HL-60/S4 (cell line): Measurements from ENCODE around the gene CCDC170.
"Not testable (repeated sequence)": the region's sequence is repeated elsewhere in the genome, so short reads cannot be mapped to it uniquely, and the experiment has no call there.

Experiments
- in situ Hi-C: fragments of 300-500 bp; cut with MboI; formaldehyde crosslinking; loops from 2 replicates; pipeline ENCODE4 v1.14.3; 2022; ENCODE audit warnings: low sequenced_read_pairs

CCDC170 gene, protein sequence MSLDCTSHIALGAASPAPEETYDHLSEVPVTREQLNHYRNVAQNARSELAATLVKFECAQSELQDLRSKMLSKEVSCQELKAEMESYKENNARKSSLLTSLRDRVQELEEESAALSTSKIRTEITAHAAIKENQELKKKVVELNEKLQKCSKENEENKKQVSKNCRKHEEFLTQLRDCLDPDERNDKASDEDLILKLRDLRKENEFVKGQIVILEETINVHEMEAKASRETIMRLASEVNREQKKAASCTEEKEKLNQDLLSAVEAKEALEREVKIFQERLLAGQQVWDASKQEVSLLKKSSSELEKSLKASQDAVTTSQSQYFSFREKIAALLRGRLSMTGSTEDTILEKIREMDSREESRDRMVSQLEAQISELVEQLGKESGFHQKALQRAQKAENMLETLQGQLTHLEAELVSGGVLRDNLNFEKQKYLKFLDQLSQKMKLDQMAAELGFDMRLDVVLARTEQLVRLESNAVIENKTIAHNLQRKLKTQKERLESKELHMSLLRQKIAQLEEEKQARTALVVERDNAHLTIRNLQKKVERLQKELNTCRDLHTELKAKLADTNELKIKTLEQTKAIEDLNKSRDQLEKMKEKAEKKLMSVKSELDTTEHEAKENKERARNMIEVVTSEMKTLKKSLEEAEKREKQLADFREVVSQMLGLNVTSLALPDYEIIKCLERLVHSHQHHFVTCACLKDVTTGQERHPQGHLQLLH

DNA sequence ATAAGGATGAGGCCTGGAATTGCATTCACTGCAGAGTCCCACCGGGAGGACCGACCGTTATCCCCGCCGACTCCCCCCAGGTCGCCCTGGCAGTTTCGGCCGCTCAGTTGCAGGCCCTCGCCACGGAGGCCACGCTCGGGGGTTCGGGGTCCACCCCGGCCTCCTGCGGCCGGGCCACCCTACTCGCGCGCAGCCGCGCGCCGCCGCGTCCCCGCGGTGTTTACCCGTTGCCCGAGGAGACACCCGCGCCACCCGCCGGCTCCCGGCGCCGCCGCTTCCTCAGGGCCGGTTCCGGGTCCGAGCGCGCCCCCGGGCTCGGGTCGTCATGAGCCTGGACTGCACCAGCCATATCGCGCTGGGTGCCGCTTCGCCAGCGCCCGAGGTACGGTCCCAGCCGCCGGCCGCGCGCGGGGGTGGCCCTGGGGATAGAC is at the start of gene CCDC170:
CCDC170 (plus strand) TSS at position 214 of the 431 bp plus-strand sequence; CDS start at position 326, 112 bp downstream.
- in situ Hi-C loops: no loop called here

DNA sequence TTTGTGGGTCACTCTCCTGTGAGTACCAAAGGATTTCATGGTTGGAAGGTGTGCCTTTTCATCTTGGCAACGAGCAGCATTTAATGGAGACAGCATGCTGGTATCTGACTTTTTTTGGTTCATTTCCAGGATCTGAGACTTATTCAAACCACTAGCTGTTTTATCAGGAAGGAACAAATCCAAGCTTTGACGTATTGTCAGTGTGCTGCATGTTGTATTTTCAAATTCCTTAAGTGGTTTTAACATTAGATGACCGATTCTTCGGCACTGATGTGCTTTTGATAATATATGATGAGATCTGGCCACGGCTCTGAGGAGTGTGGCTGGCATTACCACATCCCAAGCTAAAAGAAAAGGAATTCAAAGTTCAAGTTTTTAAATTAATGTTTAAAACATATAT is 48.3 kb upstream of the CCDC170 start:
- in situ Hi-C loops: no loop called here

DNA sequence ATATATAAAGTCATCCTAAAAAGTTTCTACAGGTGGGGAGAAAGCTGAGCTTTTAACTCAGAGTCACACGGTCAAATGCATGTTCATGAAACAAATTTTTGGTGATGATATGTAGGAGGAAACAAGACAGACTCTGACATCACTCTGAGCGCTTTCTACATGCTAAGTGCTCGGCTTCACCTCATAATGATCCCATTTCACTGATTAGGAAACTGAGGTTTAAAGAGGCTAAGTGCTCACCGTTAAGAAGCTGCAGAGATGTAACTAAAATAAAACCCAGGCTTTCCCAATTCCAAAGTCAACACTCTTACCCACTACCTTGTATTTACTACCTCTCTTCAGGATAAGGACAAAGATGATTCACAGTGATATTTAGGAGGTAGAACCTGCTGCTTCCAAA is 46.6 kb upstream of the CCDC170 start:
- in situ Hi-C loops: no loop called here

DNA sequence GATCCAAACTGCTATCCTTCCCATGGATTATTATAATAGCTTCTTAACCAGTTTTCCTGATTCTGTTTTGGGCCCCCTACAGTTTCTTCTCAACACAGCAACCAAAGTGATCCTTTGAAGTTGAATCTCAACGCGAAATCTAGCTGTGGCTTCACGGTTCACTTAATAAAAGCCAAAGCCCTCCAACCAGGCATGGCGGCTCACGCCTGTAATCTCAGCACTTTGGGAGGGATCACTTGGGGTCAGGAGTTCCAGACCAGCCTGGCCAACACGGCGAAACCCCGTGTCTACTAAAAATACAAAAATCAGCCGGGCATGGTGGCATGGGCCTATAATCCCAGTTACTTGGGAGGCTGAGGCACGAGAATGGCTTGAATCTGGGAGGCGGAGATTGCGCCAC is 45.2 kb upstream of the CCDC170 start:
- in situ Hi-C loops: no loop called here

DNA sequence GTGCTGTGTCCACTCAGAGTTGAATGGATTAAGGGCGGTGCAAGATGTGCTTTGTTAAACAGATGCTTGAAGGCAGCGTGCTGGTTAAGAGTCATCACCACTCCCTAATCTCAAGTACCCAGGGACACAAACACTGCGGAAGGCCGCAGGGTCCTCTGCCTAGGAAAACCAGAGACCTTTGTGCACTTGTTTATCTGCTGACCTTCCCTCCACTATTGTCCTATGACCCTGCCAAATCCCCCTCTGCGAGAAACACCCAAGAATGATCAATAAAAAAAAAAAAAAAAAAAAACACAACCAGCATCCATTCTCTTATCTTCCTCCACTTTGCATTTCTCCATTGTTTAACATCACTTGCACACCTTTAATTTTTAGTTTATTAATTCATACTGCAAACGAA is 42.9 kb upstream of the CCDC170 start:
- in situ Hi-C loops: not testable (repeated sequence)

DNA sequence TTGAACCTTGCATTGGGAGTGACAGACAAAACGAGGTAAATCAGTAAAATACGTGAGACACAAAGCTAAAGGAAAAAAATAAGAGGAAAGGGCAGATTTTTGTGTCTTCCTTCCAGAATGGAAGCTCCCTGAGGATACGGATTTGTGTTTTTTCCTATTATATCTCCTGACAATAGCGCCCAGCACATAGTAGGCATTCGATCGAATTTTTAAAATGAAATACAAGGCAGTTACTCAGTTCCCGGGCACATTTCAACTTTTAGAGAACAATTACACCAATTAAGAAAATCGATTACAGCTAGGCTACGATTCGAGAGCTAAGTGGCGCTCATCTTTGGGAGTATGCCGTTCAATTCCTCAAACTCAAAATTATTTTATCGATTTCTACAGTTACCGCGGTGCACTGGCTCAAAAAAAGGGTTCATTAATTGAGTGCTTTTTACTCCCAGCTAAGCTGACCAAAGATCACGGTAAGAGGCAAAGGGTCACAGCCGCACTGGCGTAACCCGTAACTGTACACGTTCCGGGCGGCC is 42.3 kb upstream of the CCDC170 start:
- in situ Hi-C loops: no loop called here

DNA sequence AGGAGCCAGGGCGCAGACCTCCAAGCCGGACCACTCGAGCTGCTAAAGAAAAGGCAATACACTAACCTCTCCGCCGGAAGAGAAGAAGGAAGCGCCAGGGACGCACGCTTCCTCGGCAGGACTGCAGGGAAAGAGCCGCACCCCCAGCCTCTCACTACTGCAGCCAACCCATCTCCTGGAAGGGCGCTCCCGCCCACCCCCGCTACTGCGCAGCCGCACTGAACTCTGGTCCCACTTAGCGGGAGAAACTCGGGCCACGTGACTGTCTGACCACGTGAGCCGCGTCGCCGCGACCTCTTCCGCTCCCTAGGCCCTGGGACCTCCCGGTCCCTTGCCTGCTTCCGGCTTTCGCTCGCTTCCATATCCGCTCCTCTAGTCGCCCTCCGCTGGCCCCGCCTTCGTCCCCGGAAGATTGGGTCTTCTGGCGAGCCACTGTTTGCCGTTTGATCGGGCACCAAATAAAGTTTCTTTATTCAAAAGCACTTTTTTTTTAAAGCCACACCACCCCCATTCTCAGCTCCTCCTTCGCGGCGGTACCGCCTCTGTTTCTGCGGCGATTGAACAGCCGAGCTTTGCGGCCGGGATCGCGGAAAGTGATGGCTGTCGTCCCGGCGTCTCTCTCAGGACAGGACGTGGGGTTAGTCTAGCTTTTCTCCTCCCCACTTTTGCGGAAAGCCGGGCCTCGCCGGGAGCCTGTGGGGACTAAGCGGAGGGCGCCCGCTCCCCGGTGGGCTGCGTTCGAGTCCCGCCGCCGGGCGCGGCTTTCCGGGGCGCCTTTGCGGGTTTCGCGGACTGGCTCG is 41.7 kb upstream of the CCDC170 start, which contains the start of gene RMND1:
RMND1 (minus strand) TSS at position 177 of the 800 bp plus-strand sequence. CDS start 6,315 bp downstream, outside the sequence.
- in situ Hi-C loops: no loop called here

DNA sequence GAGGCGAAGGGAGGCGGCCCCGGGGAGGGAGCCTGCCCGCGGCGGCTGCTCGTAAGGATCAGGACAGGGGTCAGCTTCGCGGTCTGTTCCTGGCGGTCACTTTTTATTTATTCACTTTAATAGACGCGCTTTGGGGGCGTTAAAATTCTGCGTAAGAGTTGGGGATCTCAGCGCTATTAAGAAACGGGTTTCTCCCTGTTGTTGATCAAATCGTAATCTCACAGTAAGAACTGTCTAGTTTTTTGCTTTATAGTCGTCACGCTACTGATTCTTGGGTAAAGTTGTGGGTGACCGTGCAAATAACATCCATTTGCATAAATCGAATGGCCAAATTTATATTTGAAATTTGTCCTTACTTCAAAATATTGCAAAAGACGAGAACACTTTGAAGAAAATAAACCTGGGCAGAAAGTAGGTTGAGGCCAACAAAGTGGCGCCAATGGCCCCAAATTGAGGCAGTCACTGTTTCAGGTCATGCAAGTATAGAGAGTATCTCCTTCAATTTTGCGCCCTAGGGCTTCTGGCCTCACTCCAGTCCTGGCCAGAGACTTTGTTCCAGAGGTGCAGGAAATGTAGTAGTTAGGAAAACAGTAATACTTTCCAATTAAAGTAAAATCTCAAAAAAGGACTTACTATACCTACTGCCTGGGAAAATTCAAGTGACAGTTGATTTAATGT is 40.9 kb upstream of the CCDC170 start:
- in situ Hi-C loops: no loop called here

DNA sequence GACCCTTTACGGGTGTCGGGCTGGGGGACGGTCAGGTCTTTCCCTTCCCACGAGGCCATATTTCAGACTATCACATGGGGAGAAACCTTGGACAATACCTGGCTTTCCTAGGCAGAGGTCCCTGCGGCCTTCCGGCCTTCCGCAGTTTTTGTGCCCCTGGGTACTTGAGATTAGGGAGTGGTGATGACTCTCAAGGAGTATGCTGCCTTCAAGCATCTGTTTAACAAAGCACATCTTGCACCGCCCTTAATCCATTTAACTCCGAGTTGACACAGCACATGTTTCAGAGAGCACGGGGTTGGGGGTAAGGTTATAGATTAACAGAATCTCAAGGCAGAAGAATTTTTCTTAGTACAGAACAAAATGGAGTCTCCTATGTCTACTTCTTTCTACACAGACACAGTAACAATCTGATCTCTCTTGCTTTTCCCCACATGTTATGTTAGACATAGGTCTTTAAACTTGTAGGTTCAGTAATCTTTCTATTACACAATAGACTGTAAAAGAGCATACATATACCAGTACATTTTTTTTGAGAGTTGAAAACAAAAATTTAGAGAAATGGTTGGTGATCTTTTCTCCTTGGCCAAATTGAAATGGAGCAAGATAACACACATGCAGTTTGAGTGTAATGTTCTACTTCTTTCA is 37.9 kb upstream of the CCDC170 start:
- in situ Hi-C loops: not testable (repeated sequence)

DNA sequence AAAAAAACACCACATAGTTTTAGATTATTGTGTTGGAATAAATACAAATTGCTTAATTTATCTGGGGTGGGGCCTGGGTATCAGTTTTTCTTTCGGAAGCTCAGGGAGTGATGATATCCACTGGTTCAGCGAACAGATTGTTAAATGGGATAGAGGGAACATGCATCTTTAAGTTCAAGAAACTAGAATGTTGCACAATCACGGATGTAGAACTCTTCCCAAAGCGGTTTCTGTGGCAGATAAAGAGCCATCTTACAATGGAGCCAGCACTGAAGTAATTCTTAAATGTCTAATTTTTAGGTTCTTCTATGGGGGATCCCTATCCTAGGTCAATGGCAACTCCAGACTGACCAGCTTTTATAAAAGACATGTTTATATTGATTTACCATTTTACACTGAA is 32.1 kb upstream of the CCDC170 start:
- in situ Hi-C loops: no loop called here

DNA sequence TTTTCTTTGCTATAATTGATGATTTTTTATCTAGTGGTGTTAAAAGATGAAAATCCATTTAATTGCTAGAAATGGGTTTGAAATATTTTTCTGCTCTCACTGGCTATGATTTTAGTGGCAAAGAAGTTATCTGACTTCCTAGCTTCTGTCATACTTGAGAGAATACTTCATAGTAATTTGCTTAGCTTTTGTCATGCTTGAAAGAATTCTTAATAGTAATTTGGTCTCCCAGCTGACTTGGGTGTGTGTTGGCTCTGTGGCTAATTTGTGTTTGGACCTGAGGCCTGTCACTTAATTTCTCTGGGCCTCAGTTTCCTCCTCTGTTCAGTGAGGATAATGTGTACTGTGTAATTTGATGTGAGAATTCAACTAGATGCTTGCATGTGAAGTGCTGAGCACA is 29.1 kb upstream of the CCDC170 start:
- in situ Hi-C loops: no loop called here

DNA sequence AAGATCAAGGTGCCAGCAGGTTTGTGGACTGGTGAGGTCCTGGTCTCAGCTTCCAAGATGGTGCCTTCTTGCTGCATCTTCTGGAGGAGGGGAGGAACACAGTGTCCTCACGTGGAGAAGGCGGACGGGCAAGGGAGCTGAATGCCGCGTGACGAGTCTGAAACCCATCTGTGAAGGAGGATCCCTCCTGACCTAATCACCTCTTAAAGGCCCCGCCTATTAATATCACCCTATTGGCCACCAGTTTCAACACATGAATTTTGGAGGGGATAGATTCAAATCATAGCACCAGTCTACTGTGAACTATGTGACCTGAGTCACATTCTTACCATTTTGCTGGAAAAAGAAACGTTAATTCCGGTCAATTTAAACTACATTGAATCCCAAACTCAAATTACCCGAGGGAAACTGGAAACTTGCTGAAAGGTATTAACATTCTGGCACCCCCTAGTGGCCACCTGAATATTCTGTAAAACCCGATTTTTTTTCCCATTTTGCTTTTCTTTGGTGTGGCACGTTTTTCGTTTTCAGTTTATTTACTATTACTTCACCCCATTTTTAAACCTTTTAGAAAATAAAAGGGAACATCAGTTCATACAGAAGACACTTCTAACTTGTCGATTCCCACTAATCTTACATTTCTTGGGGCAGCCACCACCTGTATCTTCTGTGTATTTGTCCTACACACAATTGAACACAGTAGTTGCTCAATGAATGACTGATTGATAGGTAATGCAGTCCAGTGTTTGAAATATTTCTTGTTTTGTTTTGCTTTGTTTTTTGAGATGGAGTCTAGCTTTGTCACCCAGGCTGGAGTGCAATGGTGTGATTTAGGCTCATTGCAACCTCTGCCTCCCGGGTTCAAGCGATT is 17.9 kb upstream of the CCDC170 start:
- in situ Hi-C loops: no loop called here

DNA sequence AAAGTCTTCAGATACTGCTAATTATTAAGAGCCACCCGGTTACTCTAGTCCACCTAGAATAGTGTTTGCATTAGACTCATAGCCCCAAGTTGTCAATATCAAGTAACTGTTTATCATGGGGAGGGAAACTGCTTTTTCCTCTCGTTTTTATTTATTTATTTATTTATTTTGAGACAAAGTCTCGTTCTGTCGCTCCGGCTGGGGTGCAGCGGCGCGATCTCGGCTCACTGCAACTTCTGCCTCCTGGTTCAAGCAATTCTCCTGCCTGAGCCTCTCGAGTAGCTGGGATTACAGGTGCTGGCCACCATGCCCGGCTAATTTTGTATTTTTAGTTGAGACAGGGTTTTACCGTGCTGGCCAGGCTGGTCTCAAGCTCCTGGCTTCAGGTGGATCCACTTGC is 16.1 kb upstream of the CCDC170 start:
- in situ Hi-C loops: no loop called here

DNA sequence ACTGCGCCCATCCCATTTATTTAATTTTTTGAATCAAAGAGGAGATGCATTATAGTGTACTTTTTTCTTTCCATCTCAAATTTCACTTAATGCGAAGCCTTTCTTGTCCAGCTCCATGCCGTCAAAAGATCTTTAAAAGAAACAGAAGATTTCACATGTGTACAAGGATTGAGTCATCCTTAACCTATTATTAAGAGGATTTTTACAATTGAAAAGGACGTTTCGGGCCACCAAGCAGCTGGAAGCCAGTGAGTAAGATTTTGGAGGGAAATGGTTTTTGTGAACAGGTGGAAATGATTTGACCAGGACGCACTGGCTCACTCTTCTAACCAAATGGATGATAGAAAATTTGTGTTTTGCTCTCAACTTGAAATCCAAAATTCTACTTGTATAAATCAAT is 15.1 kb upstream of the CCDC170 start:
- in situ Hi-C loops: no loop called here

DNA sequence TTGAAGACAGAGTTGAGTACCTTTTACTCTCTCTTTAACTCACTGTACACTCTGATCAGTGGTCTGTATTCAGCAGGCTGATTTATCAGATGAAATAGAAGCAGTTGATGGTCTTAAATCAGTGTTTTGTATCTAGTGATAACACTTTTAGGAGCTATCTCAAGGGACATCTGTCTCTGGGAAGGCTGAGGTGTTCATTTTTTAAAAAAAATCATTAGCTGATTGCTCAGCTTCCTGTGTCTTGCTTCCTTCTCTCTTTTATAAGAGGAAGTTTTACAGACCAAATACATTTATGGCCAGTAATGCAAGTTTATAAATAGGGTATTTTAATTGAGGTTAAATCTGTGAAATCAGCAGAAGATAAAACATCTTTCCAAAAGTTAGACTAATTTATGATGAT is 12.0 kb upstream of the CCDC170 start:
- in situ Hi-C loops: no loop called here

DNA sequence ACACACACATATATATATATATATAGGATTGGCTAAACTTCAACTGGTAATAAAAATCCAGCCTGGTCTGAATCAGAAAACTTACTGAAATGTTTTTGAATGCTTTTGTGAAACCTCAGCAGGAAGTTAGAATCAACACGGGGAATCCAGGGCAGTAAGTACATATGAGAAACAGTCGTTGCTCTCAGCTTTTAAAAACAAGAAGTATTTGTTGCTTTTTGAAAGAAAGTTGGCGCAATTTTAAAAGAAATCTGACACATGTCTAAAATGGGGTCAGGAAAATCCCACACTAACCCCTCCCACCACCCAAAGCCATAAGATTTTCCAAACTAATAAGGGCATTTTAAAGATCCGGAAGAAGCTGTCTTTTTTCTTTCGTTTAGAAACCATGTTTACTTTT is 11.5 kb upstream of the CCDC170 start:
- in situ Hi-C loops: no loop called here

DNA sequence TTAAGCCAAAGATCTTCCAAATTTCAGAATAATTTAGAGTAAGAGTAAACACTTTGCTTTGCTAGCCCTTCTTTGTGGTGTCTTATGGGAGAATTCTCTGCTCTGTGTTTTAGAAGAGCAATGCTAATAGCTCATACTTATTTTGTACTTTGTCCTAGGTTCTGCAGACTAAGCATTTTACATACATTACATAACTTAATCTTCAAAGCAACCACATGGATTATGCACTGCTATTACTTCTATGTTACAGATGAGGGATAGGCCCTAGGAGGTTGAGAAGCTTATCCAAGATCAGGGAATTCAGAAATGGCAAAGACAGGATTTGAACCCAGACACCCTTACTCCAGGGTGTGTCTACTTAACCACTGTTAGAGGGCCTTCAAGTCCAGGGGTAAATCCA is 9.8 kb upstream of the CCDC170 start:
- in situ Hi-C loops: no loop called here

DNA sequence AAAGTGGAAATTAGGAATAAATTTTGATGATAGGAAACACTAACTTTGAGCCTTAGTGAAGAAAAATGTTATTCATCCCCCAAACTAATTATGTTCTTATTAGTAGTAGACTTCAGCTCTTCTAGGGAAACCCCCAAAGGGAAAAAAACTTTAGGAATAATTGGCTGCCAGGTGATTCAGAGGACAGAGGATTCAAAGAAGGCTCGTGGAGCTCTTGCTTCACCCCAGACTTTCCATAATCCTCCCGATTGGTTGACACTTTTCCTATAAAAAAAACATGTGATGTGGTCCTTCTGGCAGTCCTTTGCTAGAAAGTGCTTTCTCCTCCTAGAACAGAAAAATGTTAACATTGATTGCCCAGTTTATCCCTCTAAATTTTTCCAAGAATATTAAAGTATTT is 5.6 kb upstream of the CCDC170 start:
- in situ Hi-C loops: no loop called here

DNA sequence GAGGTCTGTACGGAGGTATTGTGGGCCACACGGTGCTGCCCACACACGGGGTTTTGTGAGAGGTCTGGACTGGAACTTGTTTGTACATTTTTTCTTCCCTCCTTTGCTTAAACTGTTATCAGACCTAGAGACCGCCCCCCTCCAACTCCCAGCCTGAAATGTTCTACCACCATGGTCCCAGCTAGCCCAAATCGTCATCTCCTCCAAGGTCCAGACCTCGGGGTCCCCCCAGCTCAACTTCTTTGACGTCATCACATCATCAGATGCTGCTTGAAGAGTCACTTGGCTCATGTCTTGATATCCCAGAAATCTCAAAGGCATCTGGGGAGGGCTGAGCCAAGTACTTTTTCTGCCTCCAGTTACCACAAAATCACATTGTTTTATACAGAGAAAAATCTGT is 2.8 kb upstream of the CCDC170 start:
- in situ Hi-C loops: no loop called here
